ENCODE measurements around the gene OTUB2.

The OTUB2 gene

DNA sequence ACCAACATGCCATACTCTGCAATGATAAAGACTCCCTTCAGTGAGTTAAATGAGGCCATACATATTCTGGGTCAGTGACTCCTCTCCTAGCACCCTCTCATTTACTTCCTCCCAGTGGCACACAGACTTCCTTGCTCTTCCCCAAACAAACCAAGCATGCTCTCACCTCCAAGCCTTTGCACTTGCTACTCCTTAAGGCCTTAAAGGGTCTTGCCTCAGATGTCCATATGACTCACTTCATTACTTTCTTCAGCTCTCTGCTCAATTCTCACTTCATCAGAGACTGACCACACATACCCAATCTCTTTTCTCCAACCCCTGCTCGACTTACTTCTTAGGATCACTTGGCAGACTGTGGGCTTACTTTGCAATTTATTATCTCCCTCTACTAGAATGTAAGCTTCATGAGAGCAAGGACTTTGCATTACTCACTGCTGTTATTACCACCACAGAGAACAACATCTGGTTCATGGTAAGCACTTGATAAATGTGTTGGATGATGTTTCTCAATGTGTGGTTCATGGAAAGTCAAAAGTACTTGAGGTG is 32.1 kb downstream of the OTUB2 start:
- no peak overlapping the region for H2BK120ac ChIP-seq (ENCODE audit: low read depth, low read length)
- H3K9me3 ChIP-seq (replicated peaks in 1 of 2; ENCODE audit: control insufficient read depth in 2 of 2, insufficient read depth in 1 of 2, low read depth in 1 of 2, low read length in 2 of 2) = no peaks in the 10 kb centered on the region
- H3K14ac ChIP-seq (ENCODE audit: low read length) = no peak overlapping the region
- no peaks in the 10 kb centered on the region for H3K27me3 ChIP-seq (ENCODE audit: control insufficient read depth in 3 of 3, insufficient read depth in 3 of 3, low read depth in 1 of 3, low read length in 3 of 3)
- H3K4ac ChIP-seq (ENCODE audit: low read length) = no peak overlapping the region
- no peak overlapping the region for H2BK15ac ChIP-seq (ENCODE audit: low read length)
- WGBS, 2 donors (ENCODE audit: extremely low coverage in 2 of 2, insufficient read length in 2 of 2, insufficient replicate concordance in 1 of 2) = no CpG with 5 or more reads among the region's 1 CpG
- peaks cover 50 to 98% of the 10 kb centered on the region in 2 donors for H3K36me3 ChIP-seq (replicated peaks in 1 of 2; ENCODE audit: control insufficient read depth in 2 of 2, insufficient read depth in 2 of 2, low read length in 2 of 2)
- no peak overlapping the region for H2AFZ ChIP-seq (ENCODE audit: low read length)
- no peak overlapping the region for H3K27ac ChIP-seq (replicated peaks; ENCODE audit: low read length)
- H3K4me1 ChIP-seq (ENCODE audit: control insufficient read depth in 2 of 2, insufficient read depth in 1 of 2, low read depth in 1 of 2, low read length in 2 of 2) = no peaks in the 10 kb centered on the region
- no peak overlapping the region for H3K18ac ChIP-seq (ENCODE audit: low read length)
- H3K9ac ChIP-seq (ENCODE audit: low read depth, low read length, poor library complexity) = no peak overlapping the region
- H3K79me1 ChIP-seq (ENCODE audit: low read depth, low read length) = peaks cover 4% of the 10 kb centered on the region
- no peak for DNase-seq (ENCODE audit: low spot score)
- H3K4me2 ChIP-seq (ENCODE audit: insufficient read depth, low read length, poor library complexity, severe bottlenecking) = no peak overlapping the region
- no peak overlapping the region for H3K4me3 ChIP-seq (ENCODE audit: low read length in 2 of 2)
- no peak overlapping the region for H2BK5ac ChIP-seq (ENCODE audit: low read length)
- no peak overlapping the region for H4K8ac ChIP-seq (ENCODE audit: low read depth, low read length)
- no peak overlapping the region for H2BK12ac ChIP-seq (ENCODE audit: low read length)
- no peak overlapping the region for H4K91ac ChIP-seq (ENCODE audit: low read depth, low read length, poor library complexity)
- no peak overlapping the region for H3K23ac ChIP-seq (ENCODE audit: low read depth, low read length, poor library complexity)
- no peak overlapping the region for H2AK5ac ChIP-seq (ENCODE audit: low read depth, low read length)

DNA sequence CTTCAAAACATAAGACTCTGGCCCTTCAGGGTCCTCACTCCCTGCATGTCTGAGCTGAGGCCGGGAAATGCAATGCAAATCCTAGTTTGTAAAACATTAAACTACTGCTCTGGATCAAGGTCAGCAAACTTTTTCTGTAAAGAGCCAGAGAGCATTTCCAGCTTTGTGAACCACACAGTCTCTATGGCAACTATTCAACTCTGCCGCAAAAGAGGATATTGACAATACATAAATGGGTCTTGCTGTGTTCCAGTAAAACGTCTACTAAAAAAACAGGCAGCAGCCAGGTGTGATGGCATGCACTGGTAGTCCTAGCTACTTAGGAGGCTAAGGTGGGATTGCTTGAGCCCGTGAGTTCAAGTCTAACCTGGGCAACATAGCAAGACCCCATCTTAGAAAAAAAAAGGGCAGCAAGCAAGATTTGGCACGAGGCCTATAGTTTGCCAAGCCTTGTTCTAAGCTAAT is 32.6 kb downstream of the OTUB2 start:
- Histone ChIP-seq H2AFZ (ENCODE audit: low read length) (no peak overlapping the region), H2BK5ac (ENCODE audit: low read length) (no peak overlapping the region), H3K4ac (ENCODE audit: low read length) (no peak overlapping the region), H4K8ac (ENCODE audit: low read depth, low read length) (no peak overlapping the region), H3K79me1 (ENCODE audit: low read depth, low read length) (peaks cover 4% of the 10 kb centered on the region), H2BK12ac (ENCODE audit: low read length) (no peak overlapping the region), H4K91ac (ENCODE audit: low read depth, low read length, poor library complexity) (no peak overlapping the region), H3K27me3 (ENCODE audit: control insufficient read depth in 3 of 3, insufficient read depth in 3 of 3, low read depth in 1 of 3, low read length in 3 of 3) (no peaks in the 10 kb centered on the region), H3K4me2 (ENCODE audit: insufficient read depth, low read length, poor library complexity, severe bottlenecking) (no peak overlapping the region), H2BK120ac (ENCODE audit: low read depth, low read length) (no peak overlapping the region), H2AK5ac (ENCODE audit: low read depth, low read length) (no peak overlapping the region), H3K14ac (ENCODE audit: low read length) (no peak overlapping the region), H3K36me3 (replicated peaks in 1 of 2; ENCODE audit: control insufficient read depth in 2 of 2, insufficient read depth in 2 of 2, low read length in 2 of 2) (peaks cover 50 to 99% of the 10 kb centered on the region in 2 donors), H3K18ac (ENCODE audit: low read length) (no peak overlapping the region), H3K9me3 (replicated peaks in 1 of 2; ENCODE audit: control insufficient read depth in 2 of 2, insufficient read depth in 1 of 2, low read depth in 1 of 2, low read length in 2 of 2) (no peaks in the 10 kb centered on the region), H3K4me1 (ENCODE audit: control insufficient read depth in 2 of 2, insufficient read depth in 1 of 2, low read depth in 1 of 2, low read length in 2 of 2) (no peaks in the 10 kb centered on the region), H3K4me3 (ENCODE audit: low read length in 2 of 2) (no peak overlapping the region), H3K27ac (replicated peaks; ENCODE audit: low read length) (no peak overlapping the region), H3K9ac (ENCODE audit: low read depth, low read length, poor library complexity) (no peak overlapping the region), H2BK15ac (ENCODE audit: low read length) (no peak overlapping the region), H3K23ac (ENCODE audit: low read depth, low read length, poor library complexity) (no peak overlapping the region)
- no CpG with 5 or more reads among the region's 5 CpGs for WGBS, 2 donors (ENCODE audit: extremely low coverage in 2 of 2, insufficient read length in 2 of 2, insufficient replicate concordance in 1 of 2)
- DNase-seq (ENCODE audit: low spot score) = no peak

DNA sequence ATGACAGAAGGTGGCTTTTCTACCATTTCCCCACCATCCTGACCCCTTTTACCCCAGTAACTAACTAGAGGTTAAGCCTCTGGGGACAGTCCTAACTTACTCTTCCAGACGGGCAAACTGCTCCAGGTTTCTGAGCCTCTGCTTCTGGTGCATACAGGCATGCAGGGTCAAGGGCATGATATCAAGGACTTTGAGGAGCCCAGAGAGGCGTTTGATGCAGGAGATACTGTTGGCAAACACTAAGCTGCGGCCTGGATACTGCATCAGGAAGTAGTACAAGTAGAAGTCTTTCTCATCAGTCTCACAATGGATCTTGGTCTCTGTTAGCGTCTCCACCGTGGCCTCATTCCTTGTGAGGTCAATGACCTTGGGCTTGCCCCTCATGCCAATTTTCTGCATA is 33.9 kb downstream of the OTUB2 start:
- Histone ChIP-seq H2BK15ac (ENCODE audit: low read length) (no peak overlapping the region), H3K9me3 (replicated peaks in 1 of 2; ENCODE audit: control insufficient read depth in 2 of 2, insufficient read depth in 1 of 2, low read depth in 1 of 2, low read length in 2 of 2) (no peaks in the 10 kb centered on the region), H2BK5ac (ENCODE audit: low read length) (no peak overlapping the region), H3K4me1 (ENCODE audit: control insufficient read depth in 2 of 2, insufficient read depth in 1 of 2, low read depth in 1 of 2, low read length in 2 of 2) (no peaks in the 10 kb centered on the region), H2BK12ac (ENCODE audit: low read length) (no peak overlapping the region), H3K27ac (replicated peaks; ENCODE audit: low read length) (no peak overlapping the region), H3K79me1 (ENCODE audit: low read depth, low read length) (peaks cover 2% of the 10 kb centered on the region), H3K36me3 (replicated peaks in 1 of 2; ENCODE audit: control insufficient read depth in 2 of 2, insufficient read depth in 2 of 2, low read length in 2 of 2) (peaks cover 41 to 97% of the 10 kb centered on the region in 2 donors), H3K18ac (ENCODE audit: low read length) (no peak overlapping the region), H2AK5ac (ENCODE audit: low read depth, low read length) (no peak overlapping the region), H4K91ac (ENCODE audit: low read depth, low read length, poor library complexity) (no peak overlapping the region), H2BK120ac (ENCODE audit: low read depth, low read length) (no peak overlapping the region), H3K27me3 (ENCODE audit: control insufficient read depth in 3 of 3, insufficient read depth in 3 of 3, low read depth in 1 of 3, low read length in 3 of 3) (no peaks in the 10 kb centered on the region), H3K23ac (ENCODE audit: low read depth, low read length, poor library complexity) (no peak overlapping the region), H3K9ac (ENCODE audit: low read depth, low read length, poor library complexity) (no peak overlapping the region), H3K14ac (ENCODE audit: low read length) (no peak overlapping the region), H3K4me3 (ENCODE audit: low read length in 2 of 2) (no peak overlapping the region), H3K4ac (ENCODE audit: low read length) (no peak overlapping the region), H3K4me2 (ENCODE audit: insufficient read depth, low read length, poor library complexity, severe bottlenecking) (no peak overlapping the region), H4K8ac (ENCODE audit: low read depth, low read length) (no peak overlapping the region), H2AFZ (ENCODE audit: low read length) (no peak overlapping the region)
- DNase-seq (ENCODE audit: low spot score) = no peak
- WGBS, 2 donors (ENCODE audit: extremely low coverage in 2 of 2, insufficient read length in 2 of 2, insufficient replicate concordance in 1 of 2) = no CpG with 5 or more reads among the region's 5 CpGs

DNA sequence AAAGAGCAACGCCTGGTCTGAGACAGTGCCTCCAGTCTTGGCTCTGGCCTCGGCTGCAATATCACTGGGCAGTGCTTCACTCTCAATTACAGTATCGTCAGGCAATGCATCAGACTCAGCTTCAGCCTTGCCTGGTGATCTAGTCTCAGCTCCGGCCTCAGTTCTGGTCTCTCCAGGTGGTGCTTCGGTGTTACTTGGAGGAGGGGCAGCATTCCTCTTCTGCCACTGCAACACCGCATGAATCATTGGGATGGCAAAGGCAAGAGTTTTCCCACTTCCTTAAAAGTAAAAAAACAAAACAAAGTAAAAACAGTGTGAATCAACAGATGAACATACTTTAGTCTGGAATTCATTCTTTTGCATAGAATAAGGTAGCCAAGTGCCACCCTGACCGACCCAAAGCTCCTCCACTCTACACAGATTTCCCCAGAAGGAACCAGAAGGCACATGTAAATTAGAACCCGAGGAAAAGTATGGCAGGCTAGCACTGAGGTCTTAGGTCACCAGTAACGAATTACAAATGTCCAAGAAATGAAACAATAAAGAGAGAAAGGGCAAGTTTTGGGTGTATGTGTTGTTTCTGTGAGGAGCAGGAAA is 36.3 kb downstream of the OTUB2 start:
- Histone ChIP-seq H2AK5ac (ENCODE audit: low read depth, low read length) (no peak overlapping the region), H4K91ac (ENCODE audit: low read depth, low read length, poor library complexity) (no peak overlapping the region), H3K79me1 (ENCODE audit: low read depth, low read length) (peaks cover 9% of the 10 kb centered on the region), H2BK12ac (ENCODE audit: low read length) (no peak overlapping the region), H2BK15ac (ENCODE audit: low read length) (no peak overlapping the region), H3K9me3 (replicated peaks in 1 of 2; ENCODE audit: control insufficient read depth in 2 of 2, insufficient read depth in 1 of 2, low read depth in 1 of 2, low read length in 2 of 2) (peaks cover 0 to 5% of the 10 kb centered on the region in 2 donors), H2AFZ (ENCODE audit: low read length) (no peak overlapping the region), H3K4me3 (ENCODE audit: low read length in 2 of 2) (no peak overlapping the region), H3K14ac (ENCODE audit: low read length) (no peak overlapping the region), H3K4ac (ENCODE audit: low read length) (no peak overlapping the region), H3K27me3 (ENCODE audit: control insufficient read depth in 3 of 3, insufficient read depth in 3 of 3, low read depth in 1 of 3, low read length in 3 of 3) (no peaks in the 10 kb centered on the region), H3K9ac (ENCODE audit: low read depth, low read length, poor library complexity) (no peak overlapping the region), H2BK120ac (ENCODE audit: low read depth, low read length) (no peak overlapping the region), H3K4me1 (ENCODE audit: control insufficient read depth in 2 of 2, insufficient read depth in 1 of 2, low read depth in 1 of 2, low read length in 2 of 2) (peaks cover 0 to 5% of the 10 kb centered on the region in 2 donors), H4K8ac (ENCODE audit: low read depth, low read length) (no peak overlapping the region), H3K18ac (ENCODE audit: low read length) (no peak overlapping the region), H3K36me3 (replicated peaks in 1 of 2; ENCODE audit: control insufficient read depth in 2 of 2, insufficient read depth in 2 of 2, low read length in 2 of 2) (peaks cover 33 to 77% of the 10 kb centered on the region in 2 donors), H3K27ac (replicated peaks; ENCODE audit: low read length) (no peak overlapping the region), H2BK5ac (ENCODE audit: low read length) (no peak overlapping the region), H3K4me2 (ENCODE audit: insufficient read depth, low read length, poor library complexity, severe bottlenecking) (no peak overlapping the region), H3K23ac (ENCODE audit: low read depth, low read length, poor library complexity) (no peak overlapping the region)
- DNase-seq (ENCODE audit: low spot score) = no peak
- WGBS, 2 donors (ENCODE audit: extremely low coverage in 2 of 2, insufficient read length in 2 of 2, insufficient replicate concordance in 1 of 2) = no CpG with 5 or more reads among the region's 9 CpGs

Measured in neuronal stem cell (in vitro differentiated cells).